HepG2 (cell line): ENCODE data around the gene TBC1D22A. TPM values are rescaled to one million over a fixed set of nuclear protein-coding genes. Genes with fewer than 3 reads are reported as not detected.
A peak's percentile ranks its signal among the peaks of the same experiment; 100 is the strongest.

ENCODE experiments used
- ATAC-seq: fragments of 200-7000 bp; cut with Tn5 transposase; 3 replicates; pipeline ENCODE4 v1.9.1; 2020; ENCODE audit warnings: mild to moderate bottlenecking, moderate library complexity
- BruUV-seq: library from RNA; stranded (reverse); fragments of 400-500 nt; replicated peaks from 2 replicates; lab custom pipeline; 2021; lab: Mats Ljungman, UMichigan
- CTCF ChIA-PET: fragments of 300-600 bp; formaldehyde crosslinking; extraction: SDS; loops from one replicate; lab custom pipeline; 2021; ENCODE audit warnings: low total read pairs, inconsistent platforms, low intra/inter-chr PET ratio; lab: Yijun Ruan, JAX
- POLR2A ChIA-PET: fragments of 350-600 bp; sonication (Branson Sonifier 250); formaldehyde crosslinking; loops from one replicate; lab custom pipeline; 2020; ENCODE audit warnings: antibody characterized with exemption, inconsistent platforms; lab: Yijun Ruan, JAX
- DNase-seq: peaks from one replicate; pipeline ENCODE4 v3.0.0-alpha.2; 2015; ENCODE audit warnings: low spot score
- FAIRE-seq: peaks from 3 replicates; lab custom pipeline; 2011; peaks lifted over from hg19 to GRCh38; lab: Jason Lieb, UNC
- H2AFZ ChIP-seq: one replicate; pipeline ENCODE4 v1.6.1; 2011; ENCODE audit warnings: low read length, inconsistent platforms
- H3K27ac ChIP-seq: fragments of 300-600 bp; 3 replicates; pipeline ENCODE4 v1.8.0; 2011; ENCODE audit warnings: mixed run types, mild to moderate bottlenecking, mixed read lengths, low read length, inconsistent platforms; ENCODE audit not compliant: insufficient read depth; ENCODE audit errors: extremely low read length
- H3K27me3 ChIP-seq, 2 experiments: fragments of 200-600 bp in 1 of 2; 2 replicates in 1 of 2; 3 replicates in 1 of 2; pipeline versions ENCODE4 v1.6.0 to v1.8.0; 2011; ENCODE audit warnings: low read length in 2 of 2, mild to moderate bottlenecking in 2 of 2, moderate library complexity in 2 of 2, inconsistent platforms in 1 of 2; ENCODE audit not compliant: insufficient read depth in 2 of 2, control insufficient read depth in 1 of 2
- H3K36me3 ChIP-seq, 2 experiments: fragments of 200-600 bp in 1 of 2; replicated peaks in 1 of 2; 2 replicates in 1 of 2; 3 replicates in 1 of 2; pipeline versions ENCODE4 v1.5.1 to v1.8.0; 2011; ENCODE audit warnings: low read length in 2 of 2, inconsistent platforms in 1 of 2; ENCODE audit not compliant: insufficient read depth in 2 of 2, control insufficient read depth in 1 of 2
- H3K4me1 ChIP-seq: 2 replicates; pipeline ENCODE4 v1.5.1; 2012; ENCODE audit warnings: low read length, inconsistent platforms; ENCODE audit not compliant: insufficient read depth
- H3K4me2 ChIP-seq: 2 replicates; pipeline ENCODE4 v1.6.0; 2011; ENCODE audit warnings: low read depth, low read length, inconsistent platforms
- H3K4me3 ChIP-seq, 3 experiments: fragments of 200-600 bp in 1 of 3; sonication (generic), shearing (Covaris generic) in 1 of 3; replicated peaks in 1 of 3; 2 replicates each; pipeline ENCODE4 v1.5.1; 2011 to 2016; ENCODE audit warnings: low read length in 3 of 3, inconsistent platforms in 2 of 3, low read depth in 2 of 3, mild to moderate bottlenecking in 2 of 3, control low read depth in 1 of 3, mixed read lengths in 1 of 3; ENCODE audit not compliant: insufficient read depth in 1 of 3
- H3K79me2 ChIP-seq: one replicate; pipeline ENCODE4 v1.6.1; 2011; ENCODE audit warnings: low read length, inconsistent platforms; ENCODE audit not compliant: insufficient read depth
- H3K9ac ChIP-seq: 2 replicates; pipeline ENCODE4 v1.6.0; 2011; ENCODE audit warnings: mild to moderate bottlenecking, low read depth, low read length, inconsistent platforms; ENCODE audit not compliant: insufficient read depth
- H3K9me3 ChIP-seq: 2 replicates; pipeline ENCODE4 v1.5.1; 2012; ENCODE audit warnings: mild to moderate bottlenecking, low read length
- H4K20me1 ChIP-seq: 2 replicates; pipeline ENCODE4 v1.6.0; 2011; ENCODE audit warnings: inconsistent platforms, mild to moderate bottlenecking, low read length, moderate library complexity; ENCODE audit not compliant: insufficient read depth
- AFF4 ChIP-seq: sonication (generic); formaldehyde crosslinking; IDR thresholded peaks from 2 replicates; pipeline ENCODE4 v1.4.0; 2020; ENCODE audit warnings: missing genetic modification reagents
- AGO2 ChIP-seq: fragments of 200-400 bp; formaldehyde crosslinking; optimal IDR thresholded peaks from 2 replicates; pipeline ENCODE3; 2017; ENCODE audit warnings: mild to moderate bottlenecking, low read depth, low read length, moderate library complexity
- BRCA1 ChIP-seq: sonication (generic); formaldehyde crosslinking; IDR thresholded peaks from 2 replicates; pipeline ENCODE4 v1.4.0; 2020; ENCODE audit warnings: missing genetic modification reagents
- CHCHD3 ChIP-seq: sonication (generic); formaldehyde crosslinking; IDR thresholded peaks from 2 replicates; pipeline ENCODE4 v1.8.0; 2022; ENCODE audit warnings: mild to moderate bottlenecking, missing genetic modification reagents, moderate library complexity
- FIP1L1 ChIP-seq: fragments of 200-400 bp; formaldehyde crosslinking; IDR thresholded peaks from 2 replicates; pipeline ENCODE4 v1.6.1; 2018; ENCODE audit warnings: low read depth, mild to moderate bottlenecking, low read length, moderate library complexity, borderline replicate concordance; ENCODE audit not compliant: insufficient read depth
- FOXK2 ChIP-seq: fragments of 450-650 bp; IDR thresholded peaks from 2 replicates; pipeline ENCODE4 v1.6.1; 2016
- HNRNPL ChIP-seq: fragments of 200-400 bp; formaldehyde crosslinking; IDR thresholded peaks from 2 replicates; pipeline ENCODE4 v1.6.1; 2017; ENCODE audit warnings: mild to moderate bottlenecking, low read depth, low read length
- HNRNPUL1 ChIP-seq: fragments of 200-400 bp; formaldehyde crosslinking; IDR thresholded peaks from 2 replicates; pipeline ENCODE4 v1.6.1; 2017; ENCODE audit warnings: low read depth, mild to moderate bottlenecking, low read length, moderate library complexity
- KDM2A ChIP-seq: sonication (generic); formaldehyde crosslinking; IDR thresholded peaks from 2 replicates; pipeline ENCODE4 v1.4.0; 2020; ENCODE audit warnings: low read depth, missing genetic modification reagents, borderline replicate concordance
- KDM5A ChIP-seq: fragments of 200-600 bp; sonication (generic); IDR thresholded peaks from 2 replicates; pipeline ENCODE4 v1.7.0; 2018; ENCODE audit warnings: antibody characterized with exemption, mild to moderate bottlenecking, low read length, borderline replicate concordance
- MZF1 ChIP-seq: sonication (generic); formaldehyde crosslinking; IDR thresholded peaks from 2 replicates; pipeline ENCODE4 v1.8.1; 2023; ENCODE audit warnings: mild to moderate bottlenecking, missing genetic modification reagents, borderline replicate concordance
- PHF20 ChIP-seq: sonication (generic); formaldehyde crosslinking; IDR thresholded peaks from 2 replicates; pipeline ENCODE4 v1.5.0; 2020; ENCODE audit warnings: mild to moderate bottlenecking, missing genetic modification reagents
- TGIF2 ChIP-seq: IDR thresholded peaks from 2 replicates; pipeline ENCODE4 v1.6.1; 2016; ENCODE audit warnings: control low read depth, missing compliant biosample characterization
- ZFP41 ChIP-seq: sonication (generic); formaldehyde crosslinking; IDR thresholded peaks from 2 replicates; pipeline ENCODE4 v1.4.0; 2020; ENCODE audit warnings: mild to moderate bottlenecking, missing genetic modification reagents, borderline replicate concordance
- ZNF292 ChIP-seq: sonication (generic); formaldehyde crosslinking; IDR thresholded peaks from 2 replicates; pipeline ENCODE4 v1.8.1; 2022; ENCODE audit warnings: mild to moderate bottlenecking, low read depth, missing genetic modification reagents, borderline replicate concordance
- ZNF549 ChIP-seq: sonication (generic); formaldehyde crosslinking; IDR thresholded peaks from 2 replicates; pipeline ENCODE4 v1.5.0; 2020; ENCODE audit warnings: missing genetic modification reagents
- WGBS: methylation state at CpG from one replicate; pipeline ENCODE4 v1.1.6; 2017; ENCODE audit warnings: low lambda C conversion rate; 5-methylcytosine and 5-hydroxymethylcytosine counted together
- in situ Hi-C: cut with HindIII; loops from 2 replicates; pipeline ENCODE4 v1.10.0; 2017; ENCODE audit warnings: low pct_unique_long_range_greater_than_20kb; ENCODE audit not compliant: extremely low pct_ligation_motif_present
- intact Hi-C: fragments of 100-400 bp; cut with micrococcal nuclease; formaldehyde crosslinking; loops from one replicate; pipeline ENCODE4 v1.10.0; 2022; ENCODE audit not compliant: unreplicated experiment
- polyA plus RNA-seq, 8 experiments: library from polyadenylated mRNA; depleted of rRNA in 3 of 8; stranded (reverse) in 7 of 8; unstranded in 1 of 8; fragments of >200 nt; fragmentation: Illumina TruSeq in 4 of 8; extraction: Trizol in 4 of 8; gene quantifications; 2 replicates each; pipeline versions ENCODE4 v1.2.1 to v1.2.3, GENCODE V29; 2011 to 2016; ENCODE audit warnings: low read depth in 4 of 8, missing spikeins in 1 of 8, mixed read lengths in 1 of 8; ENCODE audit not compliant: insufficient read depth in 1 of 8
- total RNA-seq, 5 experiments: library from RNA; depleted of rRNA; stranded (reverse); fragments of >200 nt; fragmentation: Illumina TruSeq; extraction: Trizol; gene quantifications; 2 replicates each; pipeline ENCODE4 v1.2.3, GENCODE V29; 2016; ENCODE audit warnings: low read depth in 1 of 5
- TF ChIP-seq, protein P1 (sequence below): sonication (generic); formaldehyde crosslinking; IDR thresholded peaks from 2 replicates; pipeline ENCODE4 v1.5.1; 2020; ENCODE audit warnings: missing genetic modification reagents, mild to moderate bottlenecking, borderline replicate concordance
- TF ChIP-seq, protein P2 (sequence below): sonication (generic); formaldehyde crosslinking; IDR thresholded peaks from 2 replicates; pipeline ENCODE4 v1.8.1; 2023; ENCODE audit warnings: mild to moderate bottlenecking, missing genetic modification reagents

The TBC1D22A gene
- total and polyA plus RNA-seq, 2 of the 13 experiments (the other 11 are each of a cell fraction or from before 2014, with no cell fraction given), result 17.3 to 18.0 TPM

GRCh38 chr22:47165338-47166032 lies 403.0 kb downstream of the TBC1D22A start:
- Histone ChIP-seq H3K79me2 (no peaks in the 10 kb centered on the region), H3K9ac (no peak overlapping the region), H3K9me3 (no peaks in the 10 kb centered on the region), H3K4me2 (no peak overlapping the region), H3K4me3 (no peak overlapping the region), H3K27ac (peak overlapping the region; percentile 46), H2AFZ (no peak overlapping the region), H3K4me1 (peaks cover 36% of the 10 kb centered on the region), H3K36me3 (peaks cover 1 to 3% of the 10 kb centered on the region in 2 experiments; a peak in 4 of 5 replicates), H4K20me1 (peaks cover 4% of the 10 kb centered on the region; the same call in 1 of the 2 replicates), H3K27me3 (no peaks in the 10 kb centered on the region)
- DNase-seq, result no peak
- ATAC-seq, result no peak
- 96% methylated on average over 12 of the region's 25 CpGs for WGBS
- no TSS peak for BruUV-seq
- POLR2A ChIA-PET, result no interaction called here
- in situ Hi-C loops (no loop called here), intact Hi-C loops (no loop called here)
- FAIRE-seq, result no peak
- CTCF ChIA-PET, result no interaction called here
- TF ChIP-seq BRCA1 (CRISPR knock-in tag) (no peak), PHF20 (CRISPR knock-in tag) (no peak), KDM5A (no peak), HNRNPUL1 (no peak), TGIF2 (CRISPR knock-in tag) (no peak), ZNF549 (CRISPR knock-in tag) (no peak), FOXK2 (no peak), ZNF292 (peak; percentile 12; the same call in 1 of the 2 replicates), MZF1 (CRISPR knock-in tag) (no peak), HNRNPL (peak; percentile 50; the same call in 1 of the 2 replicates), ZFP41 (CRISPR knock-in tag) (no peak), AGO2 (peak; percentile 53), AFF4 (no peak), KDM2A (CRISPR knock-in tag) (no peak), CHCHD3 (CRISPR knock-in tag) (no peak), FIP1L1 (no peak)
- TF ChIP-seq, protein P1, sequence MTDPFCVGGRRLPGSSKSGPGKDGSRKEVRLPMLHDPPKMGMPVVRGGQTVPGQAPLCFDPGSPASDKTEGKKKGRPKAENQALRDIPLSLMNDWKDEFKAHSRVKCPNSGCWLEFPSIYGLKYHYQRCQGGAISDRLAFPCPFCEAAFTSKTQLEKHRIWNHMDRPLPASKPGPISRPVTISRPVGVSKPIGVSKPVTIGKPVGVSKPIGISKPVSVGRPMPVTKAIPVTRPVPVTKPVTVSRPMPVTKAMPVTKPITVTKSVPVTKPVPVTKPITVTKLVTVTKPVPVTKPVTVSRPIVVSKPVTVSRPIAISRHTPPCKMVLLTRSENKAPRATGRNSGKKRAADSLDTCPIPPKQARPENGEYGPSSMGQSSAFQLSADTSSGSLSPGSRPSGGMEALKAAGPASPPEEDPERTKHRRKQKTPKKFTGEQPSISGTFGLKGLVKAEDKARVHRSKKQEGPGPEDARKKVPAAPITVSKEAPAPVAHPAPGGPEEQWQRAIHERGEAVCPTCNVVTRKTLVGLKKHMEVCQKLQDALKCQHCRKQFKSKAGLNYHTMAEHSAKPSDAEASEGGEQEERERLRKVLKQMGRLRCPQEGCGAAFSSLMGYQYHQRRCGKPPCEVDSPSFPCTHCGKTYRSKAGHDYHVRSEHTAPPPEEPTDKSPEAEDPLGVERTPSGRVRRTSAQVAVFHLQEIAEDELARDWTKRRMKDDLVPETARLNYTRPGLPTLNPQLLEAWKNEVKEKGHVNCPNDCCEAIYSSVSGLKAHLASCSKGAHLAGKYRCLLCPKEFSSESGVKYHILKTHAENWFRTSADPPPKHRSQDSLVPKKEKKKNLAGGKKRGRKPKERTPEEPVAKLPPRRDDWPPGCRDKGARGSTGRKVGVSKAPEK, result no peak
- TF ChIP-seq, protein P2, sequence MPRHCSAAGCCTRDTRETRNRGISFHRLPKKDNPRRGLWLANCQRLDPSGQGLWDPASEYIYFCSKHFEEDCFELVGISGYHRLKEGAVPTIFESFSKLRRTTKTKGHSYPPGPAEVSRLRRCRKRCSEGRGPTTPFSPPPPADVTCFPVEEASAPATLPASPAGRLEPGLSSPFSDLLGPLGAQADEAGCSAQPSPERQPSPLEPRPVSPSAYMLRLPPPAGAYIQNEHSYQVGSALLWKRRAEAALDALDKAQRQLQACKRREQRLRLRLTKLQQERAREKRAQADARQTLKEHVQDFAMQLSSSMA (CRISPR knock-in tag), result no peak
